ENCODE data around the gene ST7. TPM values are rescaled to one million over a fixed set of nuclear protein-coding genes. Genes with fewer than 3 reads are reported as not detected.

ST7 gene
- total and polyA plus RNA-seq, 2 of the 8 experiments (the other 6 are each of a cell fraction or from before 2014, with no cell fraction given), result 16.3 to 18.0 TPM

DNA sequence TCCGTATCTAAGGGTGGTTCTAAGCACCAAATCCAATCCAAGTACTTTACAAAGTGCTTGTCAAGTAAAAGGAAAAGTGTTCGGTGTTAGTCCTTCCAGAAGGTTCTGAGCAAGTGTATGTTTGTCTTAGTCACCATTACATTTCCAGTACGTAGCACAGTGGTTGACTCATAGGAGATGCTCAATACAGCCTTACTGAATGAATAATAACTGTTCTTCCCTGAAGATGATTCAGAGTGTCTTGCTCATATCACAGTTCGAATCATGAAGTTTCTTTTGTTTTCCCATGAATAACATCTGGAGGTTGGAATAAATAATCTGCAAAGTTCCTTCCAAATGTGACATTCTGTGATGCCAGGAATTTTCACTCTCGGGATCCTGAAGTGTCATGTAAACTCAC lies 316.1 kb downstream of the ST7 start:
- H3K18ac ChIP-seq (ENCODE audit: extremely low read depth, low read length), result no peak overlapping the region
- H4K8ac ChIP-seq (ENCODE audit: extremely low read depth, insufficient read depth, low read length), result no peak overlapping the region
- H2BK15ac ChIP-seq (ENCODE audit: low read length), result no peak overlapping the region
- H3K4me3 ChIP-seq (ENCODE audit: extremely low read depth in 1 of 4, insufficient read depth in 2 of 4, low read depth in 3 of 4, low read length in 4 of 4), result no peak overlapping the region
- no peak overlapping the region for H2BK5ac ChIP-seq (ENCODE audit: low read depth, low read length)
- no peak overlapping the region for H3K4me2 ChIP-seq (ENCODE audit: insufficient read depth in 1 of 2, low read depth in 2 of 2, low read length in 2 of 2)
- ChIA-PET CTCF (ENCODE audit: partially characterized antibody) (no interaction called here), POLR2A (ENCODE audit: partially characterized antibody) (no interaction called here)
- H2AK5ac ChIP-seq (ENCODE audit: low read depth, low read length), result no peak overlapping the region
- no peak overlapping the region for H3K4ac ChIP-seq (replicated peaks; ENCODE audit: insufficient read length, low read depth, low read length)
- no peak overlapping the region for H4K91ac ChIP-seq (replicated peaks; ENCODE audit: insufficient read length, low read length)
- no peak overlapping the region for H2BK20ac ChIP-seq (ENCODE audit: low read length)
- H4K5ac ChIP-seq (ENCODE audit: insufficient read length, low read depth, low read length), result no peak overlapping the region
- H3K23ac ChIP-seq (ENCODE audit: insufficient read length), result no peak overlapping the region
- DNase-seq (ENCODE audit: low read depth in 1 of 2, low spot score in 2 of 2) (no peak), FAIRE-seq (no peak)
- no peak overlapping the region for H3K9ac ChIP-seq (replicated peaks in 1 of 4; ENCODE audit: extremely low read depth in 1 of 4, low read depth in 3 of 4, low read length in 3 of 4)
- no peaks in the 10 kb centered on the region for H3K79me2 ChIP-seq (ENCODE audit: control insufficient read depth in 1 of 2, insufficient read depth in 2 of 2, low read length in 2 of 2)
- no peaks in the 10 kb centered on the region for H3K4me1 ChIP-seq (replicated peaks in 1 of 4; ENCODE audit: control insufficient read depth in 3 of 4, insufficient read depth in 4 of 4, low read length in 3 of 4)
- H3K23me2 ChIP-seq (ENCODE audit: low read depth, low read length), result no peaks in the 10 kb centered on the region
- H3K56ac ChIP-seq (replicated peaks; ENCODE audit: insufficient read length, low read depth, low read length), result no peak overlapping the region
- H3K14ac ChIP-seq (ENCODE audit: insufficient read length), result no peak overlapping the region
- no peaks in the 10 kb centered on the region for H3K27me3 ChIP-seq (replicated peaks in 1 of 4; ENCODE audit: control insufficient read depth in 3 of 4, extremely low read depth in 1 of 4, insufficient read depth in 3 of 4, low read length in 3 of 4)
- no peaks in the 10 kb centered on the region for H3K79me1 ChIP-seq (ENCODE audit: low read depth, low read length)
- no peaks in the 10 kb centered on the region for H4K20me1 ChIP-seq (replicated peaks in 1 of 2; ENCODE audit: control insufficient read depth in 1 of 2, insufficient read depth in 2 of 2, low read length in 2 of 2)
- no peak overlapping the region for H2AFZ ChIP-seq (ENCODE audit: low read length)
- no peak overlapping the region for H3K27ac ChIP-seq (ENCODE audit: low read depth, low read length)
- no peak for TF ChIP-seq RXRA (IDR thresholded peaks at IDR 0.05; ENCODE audit: insufficient read depth, low read depth, low read length)
- H2BK120ac ChIP-seq (replicated peaks; ENCODE audit: low read depth, low read length), result no peak overlapping the region
- H3K9me3 ChIP-seq (ENCODE audit: insufficient read depth in 2 of 2, low read depth in 1 of 2, low read length in 1 of 2), result no peaks in the 10 kb centered on the region
- H3K36me3 ChIP-seq (ENCODE audit: control insufficient read depth in 2 of 4, insufficient read depth in 4 of 4, low read length in 3 of 4), result no peaks in the 10 kb centered on the region
- H2BK12ac ChIP-seq (ENCODE audit: low read depth, low read length), result no peak overlapping the region
- WGBS, 2 experiments (ENCODE audit: extremely low coverage in 1 of 2, insufficient coverage in 1 of 2, insufficient read length in 1 of 2, insufficient replicate concordance in 2 of 2, low coverage in 1 of 2, low lambda C conversion rate in 2 of 2, missing lambda C conversion rate in 1 of 2), result 87% methylated on average over 5 of the region's 5 CpGs; no CpG with 5 or more reads in 1 of the 2 experiments

Measured in H1 (cell line).